ENCODE data around the gene AQP3.

Gene AQP3

GRCh38 chr9:33447799-33448553, 583 bp upstream of the AQP3 start:
- Histone ChIP-seq H3K4me1 (ENCODE audit: insufficient read depth, poor library complexity, severe bottlenecking) (peaks cover 32% of the 10 kb centered on the region), H3K27me3 (ENCODE audit: insufficient read depth, poor library complexity, severe bottlenecking) (no peaks in the 10 kb centered on the region), H3K4me3 (ENCODE audit: severe bottlenecking) (no peak overlapping the region), H3K27ac (ENCODE audit: poor library complexity, severe bottlenecking) (no peak overlapping the region), H3K36me3 (ENCODE audit: low read depth) (no peaks in the 10 kb centered on the region), H3K9me3 (ENCODE audit: severe bottlenecking) (no peaks in the 10 kb centered on the region)
- ATAC-seq (ENCODE audit: low read depth) (no peak), DNase-seq (ENCODE audit: low spot score) (no peak)
- peak; percentile 1 for TF ChIP-seq CTCF (IDR thresholded peaks at IDR 0.05; ENCODE audit: poor library complexity, severe bottlenecking)

GRCh38 chr9:33446240-33446945, 1.0 kb downstream of the AQP3 start:
- no peaks in the 10 kb centered on the region for H3K27me3 ChIP-seq (ENCODE audit: insufficient read depth, poor library complexity, severe bottlenecking)
- peaks cover 31% of the 10 kb centered on the region for H3K4me1 ChIP-seq (ENCODE audit: insufficient read depth, poor library complexity, severe bottlenecking)
- H3K4me3 ChIP-seq (ENCODE audit: severe bottlenecking): no peak overlapping the region
- DNase-seq (ENCODE audit: low spot score) (no peak), ATAC-seq (ENCODE audit: low read depth) (0 out of 3 replicates have a peak, but pooled peaks have one; percentile 4)
- no peak for TF ChIP-seq CTCF (IDR thresholded peaks at IDR 0.05; ENCODE audit: poor library complexity, severe bottlenecking)
- no peaks in the 10 kb centered on the region for H3K9me3 ChIP-seq (ENCODE audit: severe bottlenecking)
- H3K36me3 ChIP-seq (ENCODE audit: low read depth): no peaks in the 10 kb centered on the region
- peak overlapping the region; percentile 12 for H3K27ac ChIP-seq (ENCODE audit: poor library complexity, severe bottlenecking)

- DNase-seq (ENCODE audit: low spot score) (no peak), ATAC-seq (ENCODE audit: low read depth) (peak; percentile 19; the same call in 1 of the 3 replicates)
- TF ChIP-seq CTCF (IDR thresholded peaks at IDR 0.05; ENCODE audit: poor library complexity, severe bottlenecking): no peak
- no peaks in the 10 kb centered on the region for H3K36me3 ChIP-seq (ENCODE audit: low read depth)
- no peaks in the 10 kb centered on the region for H3K27me3 ChIP-seq (ENCODE audit: insufficient read depth, poor library complexity, severe bottlenecking)
- H3K27ac ChIP-seq (ENCODE audit: poor library complexity, severe bottlenecking): no peak overlapping the region
- H3K9me3 ChIP-seq (ENCODE audit: severe bottlenecking): no peaks in the 10 kb centered on the region
- H3K4me3 ChIP-seq (ENCODE audit: severe bottlenecking): no peak overlapping the region
- H3K4me1 ChIP-seq (ENCODE audit: insufficient read depth, poor library complexity, severe bottlenecking): peaks cover 31% of the 10 kb centered on the region
Measured at GRCh38 chr9:33445389-33446239, 1.8 kb downstream of the AQP3 start.

GRCh38 chr9:33443464-33444154, 3.8 kb downstream of the AQP3 start:
- peak overlapping the region; percentile 12 for H3K27ac ChIP-seq (ENCODE audit: poor library complexity, severe bottlenecking)
- no peaks in the 10 kb centered on the region for H3K9me3 ChIP-seq (ENCODE audit: severe bottlenecking)
- DNase-seq (ENCODE audit: low spot score) (no peak), ATAC-seq (ENCODE audit: low read depth) (no peak)
- H3K27me3 ChIP-seq (ENCODE audit: insufficient read depth, poor library complexity, severe bottlenecking): no peaks in the 10 kb centered on the region
- no peak overlapping the region for H3K4me3 ChIP-seq (ENCODE audit: severe bottlenecking)
- no peak for TF ChIP-seq CTCF (IDR thresholded peaks at IDR 0.05; ENCODE audit: poor library complexity, severe bottlenecking)
- H3K4me1 ChIP-seq (ENCODE audit: insufficient read depth, poor library complexity, severe bottlenecking): peaks cover 38% of the 10 kb centered on the region
- H3K36me3 ChIP-seq (ENCODE audit: low read depth): no peaks in the 10 kb centered on the region
